SK-N-SH (cell line): ENCODE measurements around the gene SNX9.

ENCODE experiments used
- CHD2 ChIP-seq: fragments of 150-350 bp; IDR thresholded peaks from 2 replicates; pipeline ENCODE4 v1.6.1; 2018; ENCODE audit warnings: low read length; ENCODE audit not compliant: partially characterized antibody
- ELF1 ChIP-seq: IDR thresholded peaks from 2 replicates; pipeline ENCODE4 v1.4.0; 2012
- EP300 ChIP-seq, 2 experiments: IDR thresholded peaks; 2 replicates each; pipeline versions ENCODE4 v1.4.0 to v1.6.1; 2012; ENCODE audit warnings: borderline replicate concordance in 1 of 2, low read depth in 1 of 2, low read length in 1 of 2
- MXI1 ChIP-seq: IDR thresholded peaks from 2 replicates; pipeline ENCODE4 v1.6.1; 2012; ENCODE audit warnings: mild to moderate bottlenecking, low read depth, low read length, improper control_type of control experiment
- NRF1 ChIP-seq: IDR thresholded peaks from 2 replicates; pipeline ENCODE4 v1.6.1; 2012; ENCODE audit warnings: low read depth, mild to moderate bottlenecking, low read length
- POLR2AphosphoS5 ChIP-seq: IDR thresholded peaks from 2 replicates; pipeline ENCODE4 v1.6.1; 2012; ENCODE audit warnings: low read depth, low read length
- RAD21 ChIP-seq: IDR thresholded peaks from 2 replicates; pipeline ENCODE4 v1.6.1; 2012; ENCODE audit warnings: mild to moderate bottlenecking, low read length
- RCOR1 ChIP-seq: fragments of 150-350 bp; IDR thresholded peaks from 2 replicates; pipeline ENCODE4 v1.6.1; 2017; ENCODE audit warnings: antibody characterized with exemption, low read length
- RFX5 ChIP-seq: IDR thresholded peaks from 2 replicates; pipeline ENCODE4 v1.6.1; 2012; ENCODE audit warnings: mild to moderate bottlenecking, improper control_type of control experiment, low read length
- TAF1 ChIP-seq: IDR thresholded peaks from 2 replicates; pipeline ENCODE4 v1.6.1; 2012; ENCODE audit warnings: low read depth, mild to moderate bottlenecking, low read length, moderate library complexity, borderline replicate concordance
- TF ChIP-seq, protein P1 (sequence below): fragments of 200-600 bp; sonication (generic); IDR thresholded peaks from 2 replicates; pipeline ENCODE4 v1.6.1; 2017; ENCODE audit warnings: antibody characterized with exemption, mild to moderate bottlenecking, moderate library complexity
- TF ChIP-seq, protein P2 (sequence below): IDR thresholded peaks from 2 replicates; pipeline ENCODE4 v1.4.0; 2012; ENCODE audit warnings: low read depth

DNA sequence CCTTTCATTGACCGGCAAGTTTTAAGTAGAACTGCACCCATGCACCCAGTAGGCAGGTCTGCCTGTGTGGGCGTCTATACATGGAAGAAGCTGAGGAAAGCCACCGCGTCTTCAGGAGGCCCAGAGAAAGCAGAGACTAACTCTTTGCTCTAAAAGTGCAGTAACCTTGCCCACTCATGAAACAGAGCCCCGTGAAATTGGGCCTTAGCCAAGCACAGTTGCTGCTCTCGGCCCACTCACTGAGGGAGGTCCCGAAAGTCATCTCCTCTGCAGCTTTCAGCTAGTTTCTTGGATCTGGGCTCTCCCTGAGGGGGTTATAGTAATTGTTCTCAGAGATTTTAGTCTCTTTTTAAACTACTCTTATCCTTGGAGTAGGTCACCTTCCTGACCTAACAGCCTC is 84.6 kb downstream of the SNX9 start:
- TF ChIP-seq NRF1 (no peak), POLR2AphosphoS5 (no peak), RAD21 (no peak), EP300 (IDR thresholded peaks at IDR 0.05; ENCODE audit: borderline replicate concordance in 1 of 2, low read depth in 1 of 2, low read length in 1 of 2) (no peak), RCOR1 (no peak), MXI1 (no peak), TAF1 (no peak), ELF1 (no peak), CHD2 (no peak), RFX5 (no peak)
- TF ChIP-seq, protein P1, sequence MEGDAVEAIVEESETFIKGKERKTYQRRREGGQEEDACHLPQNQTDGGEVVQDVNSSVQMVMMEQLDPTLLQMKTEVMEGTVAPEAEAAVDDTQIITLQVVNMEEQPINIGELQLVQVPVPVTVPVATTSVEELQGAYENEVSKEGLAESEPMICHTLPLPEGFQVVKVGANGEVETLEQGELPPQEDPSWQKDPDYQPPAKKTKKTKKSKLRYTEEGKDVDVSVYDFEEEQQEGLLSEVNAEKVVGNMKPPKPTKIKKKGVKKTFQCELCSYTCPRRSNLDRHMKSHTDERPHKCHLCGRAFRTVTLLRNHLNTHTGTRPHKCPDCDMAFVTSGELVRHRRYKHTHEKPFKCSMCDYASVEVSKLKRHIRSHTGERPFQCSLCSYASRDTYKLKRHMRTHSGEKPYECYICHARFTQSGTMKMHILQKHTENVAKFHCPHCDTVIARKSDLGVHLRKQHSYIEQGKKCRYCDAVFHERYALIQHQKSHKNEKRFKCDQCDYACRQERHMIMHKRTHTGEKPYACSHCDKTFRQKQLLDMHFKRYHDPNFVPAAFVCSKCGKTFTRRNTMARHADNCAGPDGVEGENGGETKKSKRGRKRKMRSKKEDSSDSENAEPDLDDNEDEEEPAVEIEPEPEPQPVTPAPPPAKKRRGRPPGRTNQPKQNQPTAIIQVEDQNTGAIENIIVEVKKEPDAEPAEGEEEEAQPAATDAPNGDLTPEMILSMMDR: no peak
- TF ChIP-seq, protein P2, sequence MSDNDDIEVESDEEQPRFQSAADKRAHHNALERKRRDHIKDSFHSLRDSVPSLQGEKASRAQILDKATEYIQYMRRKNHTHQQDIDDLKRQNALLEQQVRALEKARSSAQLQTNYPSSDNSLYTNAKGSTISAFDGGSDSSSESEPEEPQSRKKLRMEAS: no peak
